ENCODE data around the gene GRK5. TPM values are rescaled to one million over a fixed set of nuclear protein-coding genes. Genes with fewer than 3 reads are reported as not detected.

Gene GRK5
- total and polyA plus RNA-seq, 8 donors, result 10.9 to 95.9 (median 34.0) TPM

GRCh38 chr10:119191881-119192280 lies 15.5 kb upstream of the GRK5 start:
- no peak overlapping the region for H3K27ac ChIP-seq
- peaks cover 0 to 6% (median 5%) of the 10 kb centered on the region in 4 donors for H3K4me1 ChIP-seq
- TF ChIP-seq EP300 (IDR thresholded peaks at IDR 0.05) (no peak), CTCF (IDR thresholded peaks at IDR 0.05) (no peak), POLR2AphosphoS5 (IDR thresholded peaks at IDR 0.05) (no peak), POLR2A (IDR thresholded peaks at IDR 0.05) (no peak)
- H3K27me3 ChIP-seq, result no peaks in the 10 kb centered on the region
- H3K36me3 ChIP-seq, result no peaks in the 10 kb centered on the region
- DNase-seq, result no peak
- no peak overlapping the region for H3K4me3 ChIP-seq
- no peaks in the 10 kb centered on the region for H3K9me3 ChIP-seq
- 81 to 89% (median 88%) methylated on average over 3 to 4 of the region's 4 CpGs for WGBS, 5 donors
- intact Hi-C loops (cut with DNase I; ENCODE audit: low total_unique reads), result no loop called here

GRCh38 chr10:119197921-119198320 lies 9.4 kb upstream of the GRK5 start:
- H3K27ac ChIP-seq, result no peak overlapping the region
- no peak for DNase-seq
- H3K27me3 ChIP-seq, result peaks cover 0 to 5% (median 0%) of the 10 kb centered on the region in 3 donors
- H3K36me3 ChIP-seq, result no peaks in the 10 kb centered on the region
- 60 to 70% (median 67%) methylated on average over 4 of the region's 4 CpGs for WGBS, 5 donors
- no peak for TF ChIP-seq POLR2A (IDR thresholded peaks at IDR 0.05)
- no peak for TF ChIP-seq EP300 (IDR thresholded peaks at IDR 0.05)
- TF ChIP-seq POLR2AphosphoS5 (IDR thresholded peaks at IDR 0.05), result no peak
- no peak for TF ChIP-seq CTCF (IDR thresholded peaks at IDR 0.05)
- H3K4me1 ChIP-seq, result peaks cover 0 to 16% (median 5%) of the 10 kb centered on the region in 4 donors
- intact Hi-C loops (cut with DNase I; ENCODE audit: low total_unique reads), result no loop called here
- H3K9me3 ChIP-seq, result no peaks in the 10 kb centered on the region
- H3K4me3 ChIP-seq, result no peak overlapping the region

- intact Hi-C loops (cut with DNase I; ENCODE audit: low total_unique reads), result no loop called here
Measured at GRCh38 chr10:119198438-119198837, 8.9 kb upstream of the GRK5 start.

GRCh38 chr10:119199231-119199992 lies 8.0 kb upstream of the GRK5 start:
- intact Hi-C loops (cut with DNase I; ENCODE audit: low total_unique reads), result no loop called here
- no peaks in the 10 kb centered on the region for H3K9me3 ChIP-seq
- TF ChIP-seq POLR2AphosphoS5 (IDR thresholded peaks at IDR 0.05) (peak in 1 of 3 donors; percentile 51), CTCF (IDR thresholded peaks at IDR 0.05) (peak in 5 of 7 experiments; percentile 63 to 83 (median 73)), POLR2A (IDR thresholded peaks at IDR 0.05) (no peak)
- 36 to 49% (median 39%) methylated on average over 9 of the region's 9 CpGs for WGBS, 5 donors
- no peaks in the 10 kb centered on the region for H3K36me3 ChIP-seq
- peaks cover 0 to 16% (median 5%) of the 10 kb centered on the region in 4 donors for H3K4me1 ChIP-seq
- no peak overlapping the region for H3K27ac ChIP-seq
- no peak overlapping the region for H3K4me3 ChIP-seq
- peak; percentile 64 to 92 for DNase-seq
- peaks cover 0 to 5% (median 0%) of the 10 kb centered on the region in 3 donors for H3K27me3 ChIP-seq

More at GRCh38 chr10:119198438-119198837, 8.9 kb upstream of the GRK5 start:
- TF ChIP-seq CTCF (IDR thresholded peaks at IDR 0.05), result peak in 2 of 7 experiments; percentile 13 to 24
- TF ChIP-seq POLR2A (IDR thresholded peaks at IDR 0.05), result no peak
- H3K27me3 ChIP-seq, result peaks cover 0 to 5% (median 0%) of the 10 kb centered on the region in 3 donors
- H3K36me3 ChIP-seq, result no peaks in the 10 kb centered on the region
- no peak for DNase-seq
- H3K4me3 ChIP-seq, result no peak overlapping the region
- H3K27ac ChIP-seq, result no peak overlapping the region
- no peaks in the 10 kb centered on the region for H3K9me3 ChIP-seq
- WGBS, 5 donors, result 45 to 55% (median 48%) methylated on average over 7 of the region's 7 CpGs
- peaks cover 0 to 16% (median 5%) of the 10 kb centered on the region in 4 donors for H3K4me1 ChIP-seq
